ENCODE measurements around the gene PCF11.
A peak's percentile ranks its signal among the peaks of the same experiment; 100 is the strongest.

The PCF11 gene

DNA sequence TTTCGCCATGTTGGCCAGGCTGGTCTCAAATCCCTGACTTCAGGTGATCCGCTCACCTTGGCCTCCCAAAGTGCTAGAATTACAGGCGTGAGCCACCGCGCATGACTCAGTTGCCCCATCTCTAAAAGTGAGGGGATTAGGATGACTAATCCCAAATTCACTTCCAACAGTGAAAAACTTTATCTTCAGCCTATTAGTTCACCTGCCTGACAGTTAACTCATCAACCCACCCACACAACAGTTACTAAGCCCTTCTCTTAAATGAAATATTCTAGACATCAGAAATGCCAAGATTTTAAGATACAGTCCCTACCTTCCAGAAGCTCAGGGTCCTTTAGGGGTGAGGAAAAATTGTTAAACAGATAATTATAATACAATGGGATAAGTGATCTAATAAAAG is 34.6 kb downstream of the PCF11 start:
- H3K9me3 ChIP-seq (ENCODE audit: control insufficient read depth, low read length): no peaks in the 10 kb centered on the region
- H3K4me3 ChIP-seq (ENCODE audit: insufficient read depth, low read depth, low read length, poor library complexity, severe bottlenecking): no peak overlapping the region
- DNase-seq: no peak
- peaks cover 18% of the 10 kb centered on the region for H3K4me1 ChIP-seq (ENCODE audit: control insufficient read depth, insufficient read depth, low read length, poor library complexity, severe bottlenecking)
- no peaks in the 10 kb centered on the region for H3K27me3 ChIP-seq (replicated peaks; ENCODE audit: control insufficient read depth, insufficient read depth, low read length, poor library complexity, severe bottlenecking)
- peak overlapping the region; percentile 11 for H3K27ac ChIP-seq (ENCODE audit: insufficient read depth, low read length, poor library complexity, severe bottlenecking)
- peaks cover 19% of the 10 kb centered on the region for H3K36me3 ChIP-seq (ENCODE audit: control insufficient read depth, insufficient read depth, low read length)

DNA sequence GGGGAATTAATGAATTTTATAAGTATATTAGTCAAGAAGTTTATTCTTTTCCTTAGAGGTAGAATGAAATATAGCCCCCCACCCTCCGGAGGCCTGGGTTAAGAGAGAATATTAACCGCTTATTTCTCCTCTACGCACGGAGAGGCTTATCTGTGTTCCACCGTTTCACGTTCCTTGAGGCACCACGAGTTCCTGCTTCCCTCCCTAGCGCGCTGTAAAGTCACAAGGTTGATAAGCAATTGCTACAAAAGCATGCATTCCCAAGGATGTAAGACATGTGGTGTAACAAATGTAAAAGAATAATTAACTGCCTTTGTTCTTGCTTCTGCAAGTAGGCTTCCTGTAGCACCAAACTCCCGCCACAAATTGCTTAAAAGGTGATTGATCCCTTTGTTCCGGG is 35.1 kb downstream of the PCF11 start:
- H3K27me3 ChIP-seq (replicated peaks; ENCODE audit: control insufficient read depth, insufficient read depth, low read length, poor library complexity, severe bottlenecking): no peaks in the 10 kb centered on the region
- DNase-seq: no peak
- peaks cover 16% of the 10 kb centered on the region for H3K36me3 ChIP-seq (ENCODE audit: control insufficient read depth, insufficient read depth, low read length)
- H3K9me3 ChIP-seq (ENCODE audit: control insufficient read depth, low read length): no peaks in the 10 kb centered on the region
- peaks cover 18% of the 10 kb centered on the region for H3K4me1 ChIP-seq (ENCODE audit: control insufficient read depth, insufficient read depth, low read length, poor library complexity, severe bottlenecking)
- peak overlapping the region; percentile 11 for H3K27ac ChIP-seq (ENCODE audit: insufficient read depth, low read length, poor library complexity, severe bottlenecking)
- no peak overlapping the region for H3K4me3 ChIP-seq (ENCODE audit: insufficient read depth, low read depth, low read length, poor library complexity, severe bottlenecking)

DNA sequence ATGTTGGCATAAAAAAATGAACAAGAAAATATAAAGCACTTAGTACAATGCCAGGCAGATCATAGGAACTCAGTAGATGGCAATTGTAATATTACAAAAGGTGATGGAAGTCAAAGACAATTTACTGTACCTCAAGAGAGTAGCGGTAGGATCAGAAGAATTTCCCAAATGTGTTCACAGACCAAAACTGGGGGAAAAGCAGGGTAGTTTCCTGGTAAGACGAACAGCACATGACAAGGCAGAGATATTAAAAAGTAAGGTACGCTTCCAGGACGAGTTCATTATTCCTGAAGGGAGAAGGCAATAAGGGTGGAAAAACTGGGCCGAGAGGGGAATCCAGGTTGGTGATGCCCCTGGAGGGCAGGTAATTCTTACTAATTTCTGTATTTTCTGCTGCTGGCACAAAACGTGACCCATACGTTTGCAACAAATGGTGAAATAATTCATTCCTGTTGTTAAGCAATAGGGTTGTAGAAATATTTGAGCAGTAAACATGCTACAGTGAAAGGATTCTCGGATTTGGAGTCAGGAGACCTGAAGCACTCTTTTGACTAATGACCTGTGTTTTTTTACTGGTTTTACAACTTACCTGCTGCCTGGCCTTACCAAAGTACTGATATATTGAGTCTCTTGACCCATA is 35.8 kb downstream of the PCF11 start:
- Histone ChIP-seq H3K9me3 (ENCODE audit: control insufficient read depth, low read length) (no peaks in the 10 kb centered on the region), H3K4me1 (ENCODE audit: control insufficient read depth, insufficient read depth, low read length, poor library complexity, severe bottlenecking) (peaks cover 18% of the 10 kb centered on the region), H3K36me3 (ENCODE audit: control insufficient read depth, insufficient read depth, low read length) (peaks cover 16% of the 10 kb centered on the region), H3K27me3 (replicated peaks; ENCODE audit: control insufficient read depth, insufficient read depth, low read length, poor library complexity, severe bottlenecking) (no peaks in the 10 kb centered on the region), H3K4me3 (ENCODE audit: insufficient read depth, low read depth, low read length, poor library complexity, severe bottlenecking) (peak overlapping the region; percentile 84), H3K27ac (ENCODE audit: insufficient read depth, low read length, poor library complexity, severe bottlenecking) (peak overlapping the region; percentile 97)
- no peak for DNase-seq

GRCh38 chr11:83193315-83194280 is 36.7 kb downstream of the PCF11 start, which contains the start of gene ANKRD42:
Gene ANKRD42 (plus strand): TSS chr11:83193712. CDS start chr11:83194671, 959 bp downstream.
- H3K27ac ChIP-seq (ENCODE audit: insufficient read depth, low read length, poor library complexity, severe bottlenecking): peak within 1 kb of the TSS; percentile 97
- H3K4me1 ChIP-seq (ENCODE audit: control insufficient read depth, insufficient read depth, low read length, poor library complexity, severe bottlenecking): peaks cover 18% of the 10 kb centered on the region
- H3K27me3 ChIP-seq (replicated peaks; ENCODE audit: control insufficient read depth, insufficient read depth, low read length, poor library complexity, severe bottlenecking): no peaks in the 10 kb centered on the region
- peak; percentile 78 to 85 (median 79) for DNase-seq
- peaks cover 16% of the 10 kb centered on the region for H3K36me3 ChIP-seq (ENCODE audit: control insufficient read depth, insufficient read depth, low read length)
- no peaks in the 10 kb centered on the region for H3K9me3 ChIP-seq (ENCODE audit: control insufficient read depth, low read length)
- H3K4me3 ChIP-seq (ENCODE audit: insufficient read depth, low read depth, low read length, poor library complexity, severe bottlenecking): peak within 1 kb of the TSS; percentile 84

DNA sequence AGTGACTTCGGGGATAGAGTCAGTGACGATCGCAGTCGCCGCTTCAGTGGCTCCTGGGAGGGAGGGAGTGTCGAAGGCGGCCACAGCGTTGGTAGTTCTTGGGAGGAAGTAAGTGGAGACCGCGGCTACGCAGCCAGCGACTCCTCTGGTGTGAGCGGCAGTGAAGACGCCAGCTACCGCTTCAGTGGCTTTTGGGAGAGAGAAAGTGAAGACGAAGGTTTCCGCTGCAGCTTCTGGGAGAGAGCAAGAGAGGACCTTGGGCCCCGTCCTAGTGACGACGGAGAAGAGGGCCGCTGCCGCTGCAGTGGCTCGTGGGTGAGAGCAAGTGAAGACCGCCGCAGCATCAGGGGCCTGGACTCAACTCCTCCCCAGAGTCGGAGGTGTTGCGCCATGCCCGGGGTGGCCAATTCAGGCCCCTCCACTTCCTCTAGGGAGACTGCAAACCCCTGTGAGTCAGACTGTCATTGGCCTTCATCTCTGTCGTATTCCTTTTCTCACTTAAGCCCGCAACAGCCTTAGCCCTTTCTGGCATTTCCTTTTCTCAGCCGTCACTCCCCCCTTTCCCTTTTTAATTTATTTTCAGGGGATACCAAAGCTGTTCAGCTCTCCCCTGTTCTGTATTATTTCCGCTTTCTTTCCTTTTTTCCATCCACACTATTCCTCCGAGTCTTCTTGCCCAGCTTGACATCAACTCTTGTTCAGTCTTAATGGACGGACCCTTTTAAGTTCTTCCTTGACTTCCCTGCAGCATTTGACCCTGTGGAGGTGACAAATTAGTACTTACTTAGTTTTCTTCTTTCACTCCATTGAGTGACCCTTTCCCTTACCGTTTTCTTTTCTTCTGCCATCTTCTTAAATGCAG is 37.6 kb downstream of the PCF11 start:
- Histone ChIP-seq H3K27me3 (replicated peaks; ENCODE audit: control insufficient read depth, insufficient read depth, low read length, poor library complexity, severe bottlenecking) (no peaks in the 10 kb centered on the region), H3K4me1 (ENCODE audit: control insufficient read depth, insufficient read depth, low read length, poor library complexity, severe bottlenecking) (peaks cover 18% of the 10 kb centered on the region), H3K27ac (ENCODE audit: insufficient read depth, low read length, poor library complexity, severe bottlenecking) (peak overlapping the region; percentile 97), H3K9me3 (ENCODE audit: control insufficient read depth, low read length) (no peaks in the 10 kb centered on the region), H3K4me3 (ENCODE audit: insufficient read depth, low read depth, low read length, poor library complexity, severe bottlenecking) (peak overlapping the region; percentile 84), H3K36me3 (ENCODE audit: control insufficient read depth, insufficient read depth, low read length) (peaks cover 16% of the 10 kb centered on the region)
- peak; percentile 46 to 54 (median 49) for DNase-seq

DNA sequence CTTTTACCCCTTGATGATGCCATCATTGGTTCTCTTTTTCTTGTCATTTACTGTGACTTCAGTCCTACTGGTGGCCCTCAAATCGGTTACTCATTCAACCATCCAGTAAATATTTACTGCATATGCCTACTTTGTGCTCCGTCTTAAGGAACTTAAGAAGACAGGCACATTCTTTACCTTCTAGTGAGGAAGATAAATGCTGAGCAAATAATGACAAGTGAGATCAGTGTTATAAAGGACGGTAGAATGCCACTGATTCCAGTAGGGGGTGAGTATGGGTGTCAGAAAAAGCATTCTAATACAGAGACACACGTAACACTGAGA is 38.2 kb downstream of the PCF11 start:
- H3K9me3 ChIP-seq (ENCODE audit: control insufficient read depth, low read length): no peaks in the 10 kb centered on the region
- no peaks in the 10 kb centered on the region for H3K27me3 ChIP-seq (replicated peaks; ENCODE audit: control insufficient read depth, insufficient read depth, low read length, poor library complexity, severe bottlenecking)
- H3K4me1 ChIP-seq (ENCODE audit: control insufficient read depth, insufficient read depth, low read length, poor library complexity, severe bottlenecking): peaks cover 18% of the 10 kb centered on the region
- H3K27ac ChIP-seq (ENCODE audit: insufficient read depth, low read length, poor library complexity, severe bottlenecking): peak overlapping the region; percentile 97
- no peak for DNase-seq
- H3K36me3 ChIP-seq (ENCODE audit: control insufficient read depth, insufficient read depth, low read length): peaks cover 16% of the 10 kb centered on the region
- H3K4me3 ChIP-seq (ENCODE audit: insufficient read depth, low read depth, low read length, poor library complexity, severe bottlenecking): peak overlapping the region; percentile 84

DNA sequence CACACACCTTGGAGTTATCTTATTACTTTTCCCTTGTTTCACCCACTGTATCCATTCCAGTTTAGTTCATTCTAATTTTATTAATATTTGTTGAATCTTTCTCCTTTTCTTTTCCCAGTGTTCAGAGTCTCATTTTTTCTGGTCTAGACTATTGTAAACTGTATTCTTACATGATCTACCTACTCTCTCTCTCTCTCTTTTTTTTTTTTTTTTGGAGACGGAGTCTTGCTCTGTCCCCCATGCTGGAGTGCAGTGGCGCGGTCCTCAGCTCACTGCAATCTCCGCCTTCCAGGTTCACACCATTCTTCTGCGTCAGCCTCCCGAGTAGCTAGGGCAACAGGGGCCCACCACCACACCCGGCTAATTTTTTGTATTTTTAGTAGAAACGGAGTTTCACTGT is 38.7 kb downstream of the PCF11 start:
- H3K27ac ChIP-seq (ENCODE audit: insufficient read depth, low read length, poor library complexity, severe bottlenecking): no peak overlapping the region
- H3K9me3 ChIP-seq (ENCODE audit: control insufficient read depth, low read length): no peaks in the 10 kb centered on the region
- peaks cover 18% of the 10 kb centered on the region for H3K4me1 ChIP-seq (ENCODE audit: control insufficient read depth, insufficient read depth, low read length, poor library complexity, severe bottlenecking)
- no peaks in the 10 kb centered on the region for H3K27me3 ChIP-seq (replicated peaks; ENCODE audit: control insufficient read depth, insufficient read depth, low read length, poor library complexity, severe bottlenecking)
- peaks cover 11% of the 10 kb centered on the region for H3K36me3 ChIP-seq (ENCODE audit: control insufficient read depth, insufficient read depth, low read length)
- no peak for DNase-seq
- H3K4me3 ChIP-seq (ENCODE audit: insufficient read depth, low read depth, low read length, poor library complexity, severe bottlenecking): no peak overlapping the region

DNA sequence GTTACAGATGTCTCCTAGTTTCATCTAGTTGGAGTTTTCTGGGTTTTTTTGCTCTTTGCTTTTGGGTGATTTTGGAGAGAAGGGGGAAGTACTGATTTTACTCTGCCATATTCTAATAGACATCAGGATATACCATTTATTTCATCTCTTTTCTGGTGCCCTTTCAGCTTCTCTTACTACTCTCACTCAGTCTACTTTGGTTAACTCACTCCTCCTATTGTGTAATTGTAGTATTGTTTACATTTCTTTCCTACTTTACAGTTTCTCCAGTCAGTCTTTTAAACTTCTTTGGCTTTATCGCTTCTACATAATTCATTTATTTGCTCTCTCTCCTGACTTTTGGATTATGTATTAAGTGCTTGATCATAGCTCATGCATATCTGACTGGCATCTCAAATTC is 43.1 kb downstream of the PCF11 start:
- Histone ChIP-seq H3K27me3 (replicated peaks; ENCODE audit: control insufficient read depth, insufficient read depth, low read length, poor library complexity, severe bottlenecking) (no peaks in the 10 kb centered on the region), H3K9me3 (ENCODE audit: control insufficient read depth, low read length) (no peaks in the 10 kb centered on the region), H3K27ac (ENCODE audit: insufficient read depth, low read length, poor library complexity, severe bottlenecking) (no peak overlapping the region), H3K4me3 (ENCODE audit: insufficient read depth, low read depth, low read length, poor library complexity, severe bottlenecking) (no peak overlapping the region), H3K36me3 (ENCODE audit: control insufficient read depth, insufficient read depth, low read length) (no peaks in the 10 kb centered on the region), H3K4me1 (ENCODE audit: control insufficient read depth, insufficient read depth, low read length, poor library complexity, severe bottlenecking) (peaks cover 2% of the 10 kb centered on the region)
- no peak for DNase-seq

DNA sequence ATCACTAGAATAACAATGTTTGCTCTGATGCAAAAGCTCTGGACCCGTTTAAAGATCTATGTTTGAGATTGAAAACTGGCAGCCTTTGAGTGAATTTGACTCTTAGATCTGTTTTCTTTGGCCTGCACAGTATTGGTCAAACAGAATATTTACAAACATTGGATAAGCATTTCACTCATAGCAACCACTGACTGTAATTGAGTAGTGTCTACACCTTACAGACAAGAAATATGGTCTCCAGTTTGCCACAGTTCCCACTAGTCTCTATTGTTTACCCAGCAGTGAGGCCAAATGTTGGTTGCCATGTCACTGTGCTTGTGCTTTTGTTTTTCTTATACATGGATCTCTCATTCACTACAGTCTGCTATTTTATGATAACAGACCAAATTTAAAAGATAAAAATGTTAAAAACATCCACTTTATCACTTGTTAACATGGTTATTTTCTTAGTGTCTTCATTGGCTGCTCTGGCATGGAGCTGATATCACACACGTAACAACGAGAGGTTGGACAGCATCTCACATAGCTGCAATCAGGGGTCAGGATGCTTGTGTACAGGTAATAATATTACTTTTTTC is 48.8 kb downstream of the PCF11 start:
- Histone ChIP-seq H3K9me3 (ENCODE audit: control insufficient read depth, low read length) (no peaks in the 10 kb centered on the region), H3K27me3 (replicated peaks; ENCODE audit: control insufficient read depth, insufficient read depth, low read length, poor library complexity, severe bottlenecking) (no peaks in the 10 kb centered on the region), H3K4me1 (ENCODE audit: control insufficient read depth, insufficient read depth, low read length, poor library complexity, severe bottlenecking) (no peaks in the 10 kb centered on the region), H3K27ac (ENCODE audit: insufficient read depth, low read length, poor library complexity, severe bottlenecking) (no peak overlapping the region), H3K4me3 (ENCODE audit: insufficient read depth, low read depth, low read length, poor library complexity, severe bottlenecking) (no peak overlapping the region), H3K36me3 (ENCODE audit: control insufficient read depth, insufficient read depth, low read length) (no peaks in the 10 kb centered on the region)
- no peak for DNase-seq

Data from effector memory CD4-positive, alpha-beta T cell (primary cell).